ENCODE measurements around the gene DBT. TPM values are rescaled to one million over a fixed set of nuclear protein-coding genes. Genes with fewer than 3 reads are reported as not detected.
"Not testable (repeated sequence)": the region's sequence is repeated elsewhere in the genome, so short reads cannot be mapped to it uniquely, and the experiment has no call there.

Gene DBT
- total RNA-seq, 4 donors from 2014 or later, result 1.8 to 7.6 (median 4.9) TPM

GRCh38 chr1:100202703-100203102, 46.9 kb downstream of the DBT start:
- peak overlapping the region in 3 of 4 donors; percentile 25 to 72 (median 58) for H3K27ac ChIP-seq
- 55 to 61% methylated on average over 1 to 2 of the region's 2 CpGs for WGBS, 2 donors (ENCODE audit: low coverage in 1 of 2)

GRCh38 chr1:100200060-100200459, 49.6 kb downstream of the DBT start:
- H3K4me3 ChIP-seq; DNase-seq; H3K27me3 ChIP-seq; H3K9me3 ChIP-seq; H3K4me1 ChIP-seq; intact Hi-C loops (cut with DNase I; ENCODE audit: low total_unique reads); in situ Hi-C loops (cut with MboI; ENCODE audit: low pct_ligation_motif_present in 1 of 4, low pct_unique_long_range_greater_than_20kb in 1 of 4, low sequenced_read_pairs in 3 of 4); H3K27ac ChIP-seq: not testable (repeated sequence)
- peaks cover 0 to 41% (median 6%) of the 10 kb centered on the region in 4 donors for H3K36me3 ChIP-seq
- WGBS, 2 donors (ENCODE audit: low coverage in 1 of 2), result 80 to 93% methylated on average over 1 to 6 of the region's 6 CpGs

More at GRCh38 chr1:100202703-100203102, 46.9 kb downstream of the DBT start:
- H3K9me3 ChIP-seq; H3K27me3 ChIP-seq; H3K4me3 ChIP-seq; H3K4me1 ChIP-seq; in situ Hi-C loops (cut with MboI; ENCODE audit: low pct_ligation_motif_present in 1 of 4, low pct_unique_long_range_greater_than_20kb in 1 of 4, low sequenced_read_pairs in 3 of 4); DNase-seq; intact Hi-C loops (cut with DNase I; ENCODE audit: low total_unique reads): not testable (repeated sequence)
- TF ChIP-seq EP300 (IDR thresholded peaks at IDR 0.05; ENCODE audit: low read depth), result peak; percentile 36
- TF ChIP-seq POLR2AphosphoS5 (IDR thresholded peaks at IDR 0.05), result peak in 2 of 3 donors; percentile 63 to 65
- H3K36me3 ChIP-seq, result peaks cover 0 to 54% (median 12%) of the 10 kb centered on the region in 4 donors

DNA sequence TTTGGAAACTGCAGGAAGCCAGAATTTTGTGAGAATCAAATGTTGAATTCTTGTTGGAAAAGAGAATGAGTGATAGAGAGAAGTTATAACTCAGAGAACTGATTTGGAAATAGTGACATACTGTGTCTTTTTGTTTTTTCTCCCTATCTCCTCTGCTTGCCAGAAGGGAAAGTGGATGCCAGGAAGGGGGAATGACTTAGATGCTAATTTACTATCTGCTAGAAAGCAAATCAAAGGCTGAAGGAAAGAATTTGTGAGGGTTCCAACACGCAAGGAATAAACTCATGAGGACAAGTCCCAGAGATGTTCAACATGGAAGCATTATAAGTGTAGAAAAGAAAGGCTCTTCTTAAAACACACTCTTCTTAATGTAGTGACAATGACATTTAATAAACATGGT, 51.0 kb downstream of the DBT start:
- peaks cover 0 to 3% (median 0%) of the 10 kb centered on the region in 4 donors for H3K4me1 ChIP-seq
- H3K27ac ChIP-seq, result no peak overlapping the region
- H3K27me3 ChIP-seq, result no peaks in the 10 kb centered on the region
- DNase-seq, result no peak
- TF ChIP-seq POLR2A (IDR thresholded peaks at IDR 0.05) (no peak), CTCF (IDR thresholded peaks at IDR 0.05) (no peak), EP300 (IDR thresholded peaks at IDR 0.05; ENCODE audit: low read depth) (no peak), POLR2AphosphoS5 (IDR thresholded peaks at IDR 0.05) (no peak)
- no peaks in the 10 kb centered on the region for H3K9me3 ChIP-seq
- in situ Hi-C loops (cut with MboI; ENCODE audit: low pct_ligation_motif_present in 1 of 4, low pct_unique_long_range_greater_than_20kb in 1 of 4, low sequenced_read_pairs in 3 of 4) (no loop called here), intact Hi-C loops (cut with DNase I; ENCODE audit: low total_unique reads) (no loop called here)
- H3K4me3 ChIP-seq, result no peak overlapping the region
- WGBS, 2 donors (ENCODE audit: low coverage in 1 of 2), result 89 to 100% methylated on average over 1 of the region's 1 CpG
- peaks cover 0 to 34% (median 4%) of the 10 kb centered on the region in 4 donors for H3K36me3 ChIP-seq

- no peaks in the 10 kb centered on the region for H3K9me3 ChIP-seq
- peaks cover 0 to 10% (median 0%) of the 10 kb centered on the region in 4 donors for H3K4me1 ChIP-seq
- peak in 1 of 3 donors; percentile 12 for TF ChIP-seq POLR2AphosphoS5 (IDR thresholded peaks at IDR 0.05)
- TF ChIP-seq EP300 (IDR thresholded peaks at IDR 0.05; ENCODE audit: low read depth), result no peak
- no peak for DNase-seq
- in situ Hi-C loops (cut with MboI; ENCODE audit: low pct_ligation_motif_present in 1 of 4, low pct_unique_long_range_greater_than_20kb in 1 of 4, low sequenced_read_pairs in 3 of 4), result no loop called here
- H3K4me3 ChIP-seq, result no peak overlapping the region
- H3K27me3 ChIP-seq, result no peaks in the 10 kb centered on the region
- H3K36me3 ChIP-seq, result no peaks in the 10 kb centered on the region
- intact Hi-C loops (cut with DNase I; ENCODE audit: low total_unique reads), result no loop called here
- peak overlapping the region in 3 of 4 donors; percentile 18 to 72 (median 57) for H3K27ac ChIP-seq
- 58 to 59% methylated on average over 3 of the region's 3 CpGs for WGBS, 2 donors (ENCODE audit: low coverage in 1 of 2)
Observed at GRCh38 chr1:100188617-100189016, 61.0 kb downstream of the DBT start.

- WGBS, 2 donors (ENCODE audit: low coverage in 1 of 2), result 82 to 83% methylated on average over 3 of the region's 3 CpGs
Observed at GRCh38 chr1:100187912-100188311, 61.7 kb downstream of the DBT start.

More at GRCh38 chr1:100187912-100188311, 61.7 kb downstream of the DBT start:
- Histone ChIP-seq H3K27me3 (no peaks in the 10 kb centered on the region), H3K4me3 (no peak overlapping the region), H3K9me3 (no peaks in the 10 kb centered on the region), H3K4me1 (peaks cover 0 to 10% (median 0%) of the 10 kb centered on the region in 4 donors), H3K36me3 (no peaks in the 10 kb centered on the region), H3K27ac (peak overlapping the region in 2 of 4 donors; percentile 51 to 72)
- peak; percentile 19 for DNase-seq
- intact Hi-C loops (cut with DNase I; ENCODE audit: low total_unique reads) (no loop called here), in situ Hi-C loops (cut with MboI; ENCODE audit: low pct_ligation_motif_present in 1 of 4, low pct_unique_long_range_greater_than_20kb in 1 of 4, low sequenced_read_pairs in 3 of 4) (no loop called here)
- TF ChIP-seq CTCF (IDR thresholded peaks at IDR 0.05), result no peak
- TF ChIP-seq POLR2A (IDR thresholded peaks at IDR 0.05), result no peak
- no peak for TF ChIP-seq EP300 (IDR thresholded peaks at IDR 0.05; ENCODE audit: low read depth)
